Upper lobe of left lung (tissue), 6 donors: ENCODE measurements around the gene HTR1B. TPM values are rescaled to one million over a fixed set of nuclear protein-coding genes. Genes with fewer than 3 reads are reported as not detected.

Source experiments
- ATAC-seq, 2 donors: fragments of 200-7000 bp; cut with Tn5 transposase; one replicate each; pipeline ENCODE4 v1.9.1; 2022; ENCODE audit warnings: mild to moderate bottlenecking in 2 of 2, moderate library complexity in 2 of 2; ENCODE audit not compliant: low FRiP score in 2 of 2
- DNase-seq, 2 donors: peaks; one replicate each; pipeline ENCODE4 v3.0.0-alpha.2; 2019 to 2020
- H3K27ac ChIP-seq, 4 donors: fragments of 200-600 bp; sonication (generic); one replicate each; pipeline ENCODE4 v1.5.1; 2016 to 2019
- H3K27me3 ChIP-seq, 4 donors: fragments of 200-600 bp; sonication (generic); one replicate each; pipeline ENCODE4 v1.5.1; 2017 to 2019
- H3K36me3 ChIP-seq, 4 donors: fragments of 200-600 bp; sonication (generic); one replicate each; pipeline ENCODE4 v1.5.1; 2016 to 2019
- H3K4me1 ChIP-seq, 4 donors: fragments of 200-600 bp; sonication (generic); one replicate each; pipeline ENCODE4 v1.5.1; 2018 to 2019
- H3K4me3 ChIP-seq, 4 donors: fragments of 200-600 bp; sonication (generic); one replicate each; pipeline ENCODE4 v1.5.1; 2017 to 2019; ENCODE audit warnings: mild to moderate bottlenecking in 2 of 4, moderate library complexity in 1 of 4
- H3K9me3 ChIP-seq, 4 donors: fragments of 200-600 bp; sonication (generic); one replicate each; pipeline ENCODE4 v1.5.1; 2018 to 2019
- EP300 ChIP-seq, 4 donors: sonication (generic); formaldehyde crosslinking; IDR thresholded peaks; one replicate each; pipeline ENCODE4 v1.5.1; 2017; ENCODE audit warnings: antibody characterized with exemption in 4 of 4, control low read depth in 2 of 4
- POLR2A ChIP-seq, 4 donors: fragments of 450-650 bp; IDR thresholded peaks; one replicate each; pipeline ENCODE4 v1.5.1; 2016 to 2017; ENCODE audit warnings: antibody characterized with exemption in 4 of 4, mild to moderate bottlenecking in 2 of 4
- POLR2AphosphoS5 ChIP-seq, 2 donors: sonication (generic); formaldehyde crosslinking; IDR thresholded peaks; one replicate each; pipeline ENCODE4 v1.5.1; 2017; ENCODE audit warnings: antibody characterized with exemption in 2 of 2
- WGBS, 2 donors: methylation state at CpG; one replicate each; pipeline ENCODE4 v1.1.5; 2017 to 2018; 5-methylcytosine and 5-hydroxymethylcytosine counted together
- total RNA-seq, 6 donors: library from RNA; depleted of rRNA in 4 of 6; stranded (reverse); fragments of >200 nt in 4 of 6; gene quantifications; one replicate each; pipeline versions ENCODE4 v1.1.0 to v1.2.1, GENCODE V29; 2016 to 2021
- TF ChIP-seq, protein P1 (sequence below), 6 experiments: fragments of 450-650 bp in 4 of 6; fragments of 200-600 bp in 2 of 6; sonication (generic) in 2 of 6; IDR thresholded peaks; one replicate each; pipeline ENCODE4 v1.5.1; 2016 to 2019; ENCODE audit warnings: antibody characterized with exemption in 6 of 6
- donor health status: DM: no; HTN: no; CAD: no; lungs with moderate emphysema.
- donor health status: DM: no; HTN: yes; CAD: no; lungs with severe emphysema.

HTR1B gene
- total RNA-seq, 6 donors from 2014 or later, result 0.57 TPM; not detected in 5

DNA sequence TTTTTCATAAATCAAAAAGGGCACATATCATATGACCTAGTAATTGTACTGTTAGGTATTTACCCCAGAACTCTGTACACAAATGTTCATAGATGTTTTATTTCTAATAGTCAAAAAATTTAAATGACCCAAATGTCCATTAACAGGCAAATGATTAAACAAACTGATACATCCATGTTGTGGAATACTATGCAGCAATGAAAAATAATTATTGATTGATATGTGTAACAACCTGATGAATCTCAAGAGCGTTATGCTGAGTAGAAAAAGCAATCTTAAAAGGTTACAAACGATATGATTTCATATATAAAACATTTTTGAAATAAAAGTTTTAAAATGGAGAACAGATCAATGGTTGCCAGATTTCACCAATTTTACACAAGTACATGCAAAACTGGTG is 18.1 kb downstream of the HTR1B start:
- Histone ChIP-seq H3K36me3 (no peaks in the 10 kb centered on the region), H3K27ac (no peak overlapping the region), H3K27me3 (no peaks in the 10 kb centered on the region), H3K9me3 (no peaks in the 10 kb centered on the region), H3K4me1 (no peaks in the 10 kb centered on the region), H3K4me3 (no peak overlapping the region)
- TF ChIP-seq POLR2AphosphoS5 (IDR thresholded peaks at IDR 0.05) (no peak), POLR2A (IDR thresholded peaks at IDR 0.05) (no peak), EP300 (IDR thresholded peaks at IDR 0.05) (no peak)
- TF ChIP-seq, protein P1, sequence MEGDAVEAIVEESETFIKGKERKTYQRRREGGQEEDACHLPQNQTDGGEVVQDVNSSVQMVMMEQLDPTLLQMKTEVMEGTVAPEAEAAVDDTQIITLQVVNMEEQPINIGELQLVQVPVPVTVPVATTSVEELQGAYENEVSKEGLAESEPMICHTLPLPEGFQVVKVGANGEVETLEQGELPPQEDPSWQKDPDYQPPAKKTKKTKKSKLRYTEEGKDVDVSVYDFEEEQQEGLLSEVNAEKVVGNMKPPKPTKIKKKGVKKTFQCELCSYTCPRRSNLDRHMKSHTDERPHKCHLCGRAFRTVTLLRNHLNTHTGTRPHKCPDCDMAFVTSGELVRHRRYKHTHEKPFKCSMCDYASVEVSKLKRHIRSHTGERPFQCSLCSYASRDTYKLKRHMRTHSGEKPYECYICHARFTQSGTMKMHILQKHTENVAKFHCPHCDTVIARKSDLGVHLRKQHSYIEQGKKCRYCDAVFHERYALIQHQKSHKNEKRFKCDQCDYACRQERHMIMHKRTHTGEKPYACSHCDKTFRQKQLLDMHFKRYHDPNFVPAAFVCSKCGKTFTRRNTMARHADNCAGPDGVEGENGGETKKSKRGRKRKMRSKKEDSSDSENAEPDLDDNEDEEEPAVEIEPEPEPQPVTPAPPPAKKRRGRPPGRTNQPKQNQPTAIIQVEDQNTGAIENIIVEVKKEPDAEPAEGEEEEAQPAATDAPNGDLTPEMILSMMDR (IDR thresholded peaks at IDR 0.05), result no peak
- ATAC-seq, result no peak
- 45 to 59% methylated on average over 2 of the region's 2 CpGs for WGBS, 2 donors
- no peak for DNase-seq

DNA sequence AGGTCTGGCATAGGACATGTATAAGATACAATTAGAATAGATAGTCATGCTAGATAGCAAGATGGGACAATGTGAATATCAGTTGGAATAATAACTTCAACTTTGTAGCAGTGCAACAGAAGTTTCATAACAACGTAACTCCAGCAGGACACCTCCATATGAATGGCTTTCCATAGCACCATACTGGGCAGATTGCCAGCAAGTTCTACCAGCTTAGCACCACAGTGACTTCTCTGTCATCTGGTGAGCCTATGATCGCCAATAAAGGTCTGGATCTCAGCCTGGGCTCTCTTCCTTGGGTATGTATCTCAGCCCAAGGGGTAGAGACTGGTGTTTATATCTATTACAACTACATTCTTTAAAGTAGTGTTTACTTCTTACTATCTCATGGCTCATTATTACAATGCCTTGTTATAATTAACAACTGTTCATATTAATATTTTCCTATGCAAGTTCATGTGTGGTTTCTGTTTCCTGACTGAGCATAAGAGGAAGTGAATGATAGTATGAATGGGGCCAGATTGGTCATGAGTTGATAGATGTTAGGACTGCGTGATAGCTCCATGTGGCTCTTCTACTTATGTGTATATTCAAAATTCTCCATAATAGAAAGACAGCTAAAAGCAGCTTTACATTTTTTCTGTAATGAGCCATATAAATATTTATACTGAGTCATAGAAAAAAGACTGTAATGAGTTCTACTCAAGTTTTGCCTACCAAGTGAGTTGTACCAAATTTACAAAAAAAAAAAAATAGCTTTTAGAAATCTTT is 22.9 kb downstream of the HTR1B start:
- Histone ChIP-seq H3K9me3 (no peaks in the 10 kb centered on the region), H3K4me3 (no peak overlapping the region), H3K4me1 (no peaks in the 10 kb centered on the region), H3K27ac (no peak overlapping the region), H3K27me3 (no peaks in the 10 kb centered on the region), H3K36me3 (no peaks in the 10 kb centered on the region)
- ATAC-seq (no peak), DNase-seq (no peak)
- 67 to 80% methylated on average over 3 of the region's 3 CpGs for WGBS, 2 donors
- TF ChIP-seq POLR2A (IDR thresholded peaks at IDR 0.05) (no peak), POLR2AphosphoS5 (IDR thresholded peaks at IDR 0.05) (no peak), EP300 (IDR thresholded peaks at IDR 0.05) (no peak)
- TF ChIP-seq, protein P1 (IDR thresholded peaks at IDR 0.05), result no peak

DNA sequence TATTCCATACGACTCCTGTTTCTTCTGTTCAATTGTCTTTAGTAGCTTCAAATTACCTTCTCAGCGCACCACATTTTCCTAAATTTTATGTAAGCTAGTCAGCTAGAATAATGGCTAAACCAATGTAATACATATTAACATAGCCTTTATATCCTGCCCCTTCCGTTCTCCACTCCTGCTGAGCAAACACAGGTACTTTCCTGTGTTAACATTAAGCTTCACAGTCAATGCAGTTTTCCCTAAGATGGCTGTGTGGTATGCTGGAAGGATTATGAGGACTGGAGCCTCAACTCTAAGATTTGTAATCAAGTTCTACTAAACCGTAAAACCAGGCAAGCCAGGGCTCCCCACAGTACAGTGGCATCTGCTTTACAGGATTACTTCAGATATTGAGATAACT is 29.4 kb downstream of the HTR1B start:
- no peak overlapping the region for H3K27ac ChIP-seq
- H3K4me3 ChIP-seq, result no peak overlapping the region
- no peaks in the 10 kb centered on the region for H3K4me1 ChIP-seq
- no peaks in the 10 kb centered on the region for H3K36me3 ChIP-seq
- TF ChIP-seq, protein P1 (IDR thresholded peaks at IDR 0.05), result no peak
- TF ChIP-seq EP300 (IDR thresholded peaks at IDR 0.05), result no peak
- TF ChIP-seq POLR2AphosphoS5 (IDR thresholded peaks at IDR 0.05), result no peak
- no peaks in the 10 kb centered on the region for H3K9me3 ChIP-seq
- no peak for DNase-seq
- ATAC-seq, result no peak
- no peaks in the 10 kb centered on the region for H3K27me3 ChIP-seq
- WGBS, 2 donors, result 81% methylated on average over 4 of the region's 4 CpGs

DNA sequence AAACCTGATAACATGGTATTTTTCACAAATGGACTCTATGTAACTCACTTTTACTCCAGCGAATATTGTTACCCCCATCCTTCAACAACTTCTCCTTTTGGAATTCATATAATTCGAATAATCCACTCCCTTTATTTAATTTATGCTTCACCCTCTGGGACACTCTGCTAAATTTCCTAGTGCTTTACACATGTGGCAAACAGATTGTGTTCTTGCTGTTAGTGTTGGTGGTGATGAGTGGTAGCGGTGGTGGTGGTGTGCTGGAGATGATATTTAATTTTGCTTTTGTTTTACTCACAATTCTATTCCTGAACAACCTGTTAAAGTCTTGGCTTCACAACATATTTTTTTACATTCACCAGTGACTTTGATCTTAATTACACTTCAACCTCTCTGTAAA is 32.8 kb downstream of the HTR1B start:
- Histone ChIP-seq H3K27me3 (no peaks in the 10 kb centered on the region), H3K9me3 (no peaks in the 10 kb centered on the region), H3K4me1 (no peaks in the 10 kb centered on the region), H3K27ac (no peak overlapping the region), H3K4me3 (no peak overlapping the region), H3K36me3 (no peaks in the 10 kb centered on the region)
- no peak for DNase-seq
- TF ChIP-seq POLR2AphosphoS5 (IDR thresholded peaks at IDR 0.05), result no peak
- TF ChIP-seq POLR2A (IDR thresholded peaks at IDR 0.05), result no peak
- no peak for TF ChIP-seq EP300 (IDR thresholded peaks at IDR 0.05)
- TF ChIP-seq, protein P1 (IDR thresholded peaks at IDR 0.05), result no peak
- ATAC-seq, result no peak
- WGBS, 2 donors, result 80 to 87% methylated on average over 3 of the region's 3 CpGs

DNA sequence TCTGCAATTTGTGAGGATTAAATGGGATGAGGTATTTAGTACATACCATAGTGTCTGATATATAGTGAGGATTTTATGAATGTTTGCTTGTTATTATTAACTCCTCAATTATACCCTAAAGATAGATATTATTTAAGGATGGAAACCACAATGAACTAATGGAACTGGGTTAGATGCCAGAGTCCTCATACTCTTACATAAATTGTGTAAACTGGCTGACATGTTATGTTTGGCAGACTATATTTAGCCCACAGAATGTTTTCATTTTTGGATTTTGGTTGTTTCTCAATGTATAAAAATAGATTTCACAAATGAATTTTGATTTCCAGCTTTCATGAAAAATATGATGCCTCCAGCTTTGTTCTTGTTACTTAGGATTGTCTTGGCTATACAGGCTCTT is 37.6 kb downstream of the HTR1B start:
- Histone ChIP-seq H3K4me1 (no peaks in the 10 kb centered on the region), H3K4me3 (no peak overlapping the region), H3K27me3 (no peaks in the 10 kb centered on the region), H3K36me3 (no peaks in the 10 kb centered on the region), H3K27ac (no peak overlapping the region), H3K9me3 (no peaks in the 10 kb centered on the region)
- DNase-seq (no peak), ATAC-seq (no peak)
- no peak for TF ChIP-seq EP300 (IDR thresholded peaks at IDR 0.05)
- TF ChIP-seq POLR2A (IDR thresholded peaks at IDR 0.05), result no peak
- TF ChIP-seq, protein P1 (IDR thresholded peaks at IDR 0.05), result no peak
- TF ChIP-seq POLR2AphosphoS5 (IDR thresholded peaks at IDR 0.05), result no peak
